Lower lobe of right lung (tissue), 2 donors: ENCODE data around the gene RENBP. TPM values are rescaled to one million over a fixed set of nuclear protein-coding genes. Genes with fewer than 3 reads are reported as not detected.
A peak's percentile ranks its signal among the peaks of the same experiment; 100 is the strongest.

ENCODE experiments used
- ATAC-seq, 2 donors: fragments of 200-7000 bp; cut with Tn5 transposase; one replicate each; pipeline ENCODE4 v1.9.1; 2020 to 2022; ENCODE audit warnings: mild to moderate bottlenecking in 2 of 2, moderate library complexity in 2 of 2
- DNase-seq: peaks from one replicate; pipeline ENCODE4 v3.0.0-alpha.2; 2020
- H3K27ac ChIP-seq: fragments of 200-600 bp; one replicate; pipeline ENCODE4 v1.8.0; 2022
- H3K27me3 ChIP-seq: fragments of 200-600 bp; one replicate; pipeline ENCODE4 v1.8.0; 2022; ENCODE audit warnings: low read depth
- H3K36me3 ChIP-seq: fragments of 200-600 bp; one replicate; pipeline ENCODE4 v1.8.0; 2022; ENCODE audit warnings: mild to moderate bottlenecking
- H3K4me1 ChIP-seq: fragments of 200-600 bp; one replicate; pipeline ENCODE4 v1.8.0; 2022
- H3K4me3 ChIP-seq: fragments of 200-600 bp; one replicate; pipeline ENCODE4 v1.8.0; 2022; ENCODE audit warnings: mild to moderate bottlenecking
- H3K9me3 ChIP-seq: fragments of 200-600 bp; one replicate; pipeline ENCODE4 v1.8.0; 2022
- CTCF ChIP-seq: fragments of 200-600 bp; IDR thresholded peaks from one replicate; pipeline ENCODE4 v1.8.0; 2022; ENCODE audit warnings: antibody characterized with exemption, mild to moderate bottlenecking
- intact Hi-C: fragments of 100-400 bp; cut with DNase I; formaldehyde crosslinking; loops from one replicate; pipeline ENCODE4 v1.11.0; 2022
- total RNA-seq: library from RNA; stranded (reverse); fragmentation: NEBNext Ultra II Directional; extraction: Animal tissue kit (Norgen Biotek cat#: 25700); gene quantifications from one replicate; pipeline ENCODE4 v1.2.1, GENCODE V29; 2021
- donor health status: DM: no; HTN: yes; CAD: no; lungs with severe emphysema.

The RENBP gene
- total RNA-seq, 1 donor from 2014 or later = 57.0 TPM

- Histone ChIP-seq H3K27ac (peak within 1 kb of the TSS; percentile 18), H3K4me1 (peaks cover 13% of the 10 kb centered on the region), H3K27me3 (no peaks in the 10 kb centered on the region), H3K36me3 (no peaks in the 10 kb centered on the region), H3K4me3 (peak within 1 kb of the TSS; percentile 31), H3K9me3 (no peaks in the 10 kb centered on the region)
- DNase-seq = no peak
- no peak for TF ChIP-seq CTCF
- peak; percentile 13 to 15 for ATAC-seq
- intact Hi-C loops = no loop called here
Observed at GRCh38 chrX:153903991-153904957, 40.2 kb downstream of the RENBP start, which contains the start of gene AVPR2. AVPR2 (plus strand) TSS chrX:153904673; CDS start chrX:153905146, 473 bp downstream.

- Histone ChIP-seq H3K4me3 (no peak overlapping the region), H3K9me3 (no peaks in the 10 kb centered on the region), H3K36me3 (no peaks in the 10 kb centered on the region), H3K27me3 (no peaks in the 10 kb centered on the region), H3K27ac (peak overlapping the region; percentile 18), H3K4me1 (peaks cover 13% of the 10 kb centered on the region)
- no peak for DNase-seq
- intact Hi-C loops = no loop called here
- no peak for TF ChIP-seq CTCF
- peak; percentile 25 to 45 for ATAC-seq
Observed at GRCh38 chrX:153903238-153903980, 41.0 kb downstream of the RENBP start.

DNA sequence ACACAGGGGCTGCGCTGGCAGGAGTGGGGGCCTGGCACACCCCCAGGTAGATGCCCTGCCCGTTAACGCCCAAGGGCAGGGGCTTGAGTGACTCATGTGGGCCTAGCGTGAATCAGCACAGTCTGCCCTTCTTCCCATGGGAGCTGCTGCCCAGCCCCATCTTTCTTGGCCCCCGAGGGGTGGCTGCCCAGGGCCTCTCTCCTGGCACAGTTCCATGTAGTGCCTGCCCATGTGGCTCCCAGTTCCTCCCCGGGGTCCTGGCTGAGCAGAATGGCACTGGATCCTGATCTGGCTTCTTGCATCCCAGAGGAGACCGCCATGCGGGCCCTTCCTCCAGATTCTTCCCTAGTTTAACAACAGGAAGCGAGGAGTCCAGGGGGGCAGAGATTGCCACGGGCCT is 42.1 kb downstream of the RENBP start:
- H3K4me3 ChIP-seq = no peak overlapping the region
- H3K36me3 ChIP-seq = no peaks in the 10 kb centered on the region
- intact Hi-C loops = no loop called here
- TF ChIP-seq CTCF = no peak
- H3K27me3 ChIP-seq = no peaks in the 10 kb centered on the region
- H3K4me1 ChIP-seq = peaks cover 13% of the 10 kb centered on the region
- DNase-seq = no peak
- H3K27ac ChIP-seq = no peak overlapping the region
- H3K9me3 ChIP-seq = no peaks in the 10 kb centered on the region
- ATAC-seq = peak in 1 of 2 donors; percentile 4

DNA sequence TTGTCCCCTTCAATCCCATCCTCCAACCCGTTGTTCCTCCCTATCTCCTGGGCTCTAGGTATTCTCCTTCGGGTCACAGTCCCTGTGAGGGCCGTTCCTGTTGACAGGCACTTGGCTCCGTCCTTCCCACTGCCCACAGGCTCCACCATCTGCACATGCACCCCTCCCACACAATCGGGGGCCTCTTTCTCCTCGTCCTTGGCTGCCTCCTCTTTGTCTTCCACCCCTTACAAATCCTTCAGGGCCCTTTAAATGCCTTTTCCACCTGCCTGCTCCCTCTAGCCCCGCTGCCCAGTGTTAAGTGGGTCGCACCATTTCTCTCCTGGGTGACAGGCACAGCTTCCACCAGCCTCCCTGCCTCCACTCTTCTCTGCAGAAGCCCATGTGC is 42.7 kb downstream of the RENBP start:
- ATAC-seq (no peak), DNase-seq (no peak)
- TF ChIP-seq CTCF = no peak

DNA sequence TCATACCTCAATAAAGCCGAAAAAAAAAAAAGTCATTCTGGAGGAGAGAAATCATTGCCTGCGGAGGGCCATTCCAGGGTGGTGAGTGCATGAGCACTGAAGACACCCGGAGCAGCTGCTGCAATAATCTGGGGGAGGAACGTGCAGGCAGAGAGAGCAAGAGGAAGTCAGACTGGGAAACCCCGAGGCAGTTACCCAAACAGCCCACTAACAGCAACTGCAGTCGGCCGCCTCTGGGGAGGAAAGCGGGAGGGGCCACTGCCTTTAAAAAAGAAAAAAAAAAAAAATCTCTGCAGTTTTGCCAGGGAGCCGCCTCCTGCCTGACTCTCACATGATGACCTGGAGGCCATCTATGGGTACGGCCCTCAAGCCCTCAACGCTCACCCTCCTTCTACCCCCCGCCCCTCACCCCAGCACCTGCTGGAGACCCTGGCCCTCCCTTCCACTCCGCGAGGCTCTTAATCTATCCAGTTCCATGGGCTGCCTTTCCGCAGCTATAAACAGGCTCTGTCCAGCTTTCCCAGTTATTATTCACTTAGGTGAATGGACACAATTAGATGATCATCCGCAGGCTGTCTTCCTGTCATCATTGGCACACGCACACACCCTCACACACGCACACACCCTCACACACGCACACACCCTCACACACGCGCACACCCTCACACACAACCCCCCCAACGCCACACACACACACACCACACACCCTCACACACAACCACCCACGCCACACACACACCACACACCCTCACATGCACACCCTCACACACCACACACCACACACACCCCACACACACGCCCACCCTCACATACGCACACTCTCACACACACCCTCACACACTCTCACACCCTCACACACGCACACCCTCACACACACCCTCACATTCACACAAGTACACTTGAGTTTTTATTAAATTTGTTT is 43.4 kb downstream of the RENBP start:
- intact Hi-C loops = no loop called here
- peak; percentile 62 to 73 for ATAC-seq
- peaks cover 13% of the 10 kb centered on the region for H3K4me1 ChIP-seq
- H3K4me3 ChIP-seq = no peak overlapping the region
- no peak overlapping the region for H3K27ac ChIP-seq
- no peak for TF ChIP-seq CTCF
- DNase-seq = peak; percentile 72
- no peaks in the 10 kb centered on the region for H3K36me3 ChIP-seq
- no peaks in the 10 kb centered on the region for H3K9me3 ChIP-seq
- H3K27me3 ChIP-seq = no peaks in the 10 kb centered on the region

More for the DNA sequence above, 42.7 kb downstream of the RENBP start:
- H3K4me1 ChIP-seq = peaks cover 13% of the 10 kb centered on the region
- no peaks in the 10 kb centered on the region for H3K27me3 ChIP-seq
- no peaks in the 10 kb centered on the region for H3K36me3 ChIP-seq
- H3K27ac ChIP-seq = no peak overlapping the region
- H3K9me3 ChIP-seq = no peaks in the 10 kb centered on the region
- no peak overlapping the region for H3K4me3 ChIP-seq
- intact Hi-C loops = no loop called here
